GM18858 (cell line): ENCODE measurements around the gene CRTAC1.
"Not testable (repeated sequence)": the region's sequence is repeated elsewhere in the genome, so short reads cannot be mapped to it uniquely, and the experiment has no call there.

ENCODE experiments used
- ATAC-seq: cut with Tn5 transposase; IDR thresholded peaks from one replicate; pipeline ENCODE4 v1.9.1; 2021; ENCODE audit not compliant: unreplicated experiment

Gene CRTAC1

GRCh38 chr10:97849103-97849686 lies 181.2 kb downstream of the CRTAC1 start:
- ATAC-seq, result no peak

- ATAC-seq, result no peak
These were observed 185.7 kb downstream of the CRTAC1 start for GRCh38 chr10:97844678-97845077.

GRCh38 chr10:97843972-97844371 lies 186.4 kb downstream of the CRTAC1 start:
- not testable (repeated sequence) for ATAC-seq

GRCh38 chr10:97843281-97843671 lies 187.1 kb downstream of the CRTAC1 start:
- ATAC-seq, result no peak

- ATAC-seq, result no peak
These were observed 187.7 kb downstream of the CRTAC1 start for GRCh38 chr10:97842656-97843280.

- not testable (repeated sequence) for ATAC-seq
These were observed 188.3 kb downstream of the CRTAC1 start for GRCh38 chr10:97842114-97842513.

GRCh38 chr10:97841166-97841565 lies 189.3 kb downstream of the CRTAC1 start:
- not testable (repeated sequence) for ATAC-seq

GRCh38 chr10:97838091-97838490 lies 192.3 kb downstream of the CRTAC1 start:
- no peak for ATAC-seq

GRCh38 chr10:97836446-97836845 lies 194.0 kb downstream of the CRTAC1 start:
- ATAC-seq, result no peak

GRCh38 chr10:97831259-97831658 lies 199.2 kb downstream of the CRTAC1 start:
- no peak for ATAC-seq

- no peak for ATAC-seq
These were observed 200.4 kb downstream of the CRTAC1 start for GRCh38 chr10:97830064-97830463.

GRCh38 chr10:97828721-97829120 lies 201.7 kb downstream of the CRTAC1 start:
- ATAC-seq, result no peak

- no peak for ATAC-seq
These were observed 202.6 kb downstream of the CRTAC1 start for GRCh38 chr10:97827702-97828291.

GRCh38 chr10:97826892-97827291 lies 203.5 kb downstream of the CRTAC1 start:
- no peak for ATAC-seq

- no peak for ATAC-seq
These were observed 205.2 kb downstream of the CRTAC1 start for GRCh38 chr10:97825020-97825760.

GRCh38 chr10:97823734-97824133 lies 206.7 kb downstream of the CRTAC1 start:
- ATAC-seq, result no peak

- ATAC-seq, result no peak
These were observed 208.1 kb downstream of the CRTAC1 start for GRCh38 chr10:97822261-97822687.

GRCh38 chr10:97821308-97822038 lies 208.9 kb downstream of the CRTAC1 start:
- no peak for ATAC-seq

- no peak for ATAC-seq
These were observed 210.2 kb downstream of the CRTAC1 start for GRCh38 chr10:97820096-97820704.

GRCh38 chr10:97818572-97818971 lies 211.8 kb downstream of the CRTAC1 start:
- ATAC-seq, result no peak

- ATAC-seq, result no peak
These were observed 213.8 kb downstream of the CRTAC1 start for GRCh38 chr10:97816609-97817008.
